NCI-H1417 treated with DMSO at 0.1 percent for 48 hours (cell line): ENCODE measurements around the gene CELF4.
"Not testable (repeated sequence)": the region's sequence is repeated elsewhere in the genome, so short reads cannot be mapped to it uniquely, and the experiment has no call there.

Experiments
- DNase-seq: peaks from one replicate; lab custom pipeline; 2025; lab: John Stamatoyannopoulos, UW

The CELF4 gene

GRCh38 chr18:37390687-37391086 is 174.9 kb downstream of the CELF4 start:
- DNase-seq, result no peak

DNA sequence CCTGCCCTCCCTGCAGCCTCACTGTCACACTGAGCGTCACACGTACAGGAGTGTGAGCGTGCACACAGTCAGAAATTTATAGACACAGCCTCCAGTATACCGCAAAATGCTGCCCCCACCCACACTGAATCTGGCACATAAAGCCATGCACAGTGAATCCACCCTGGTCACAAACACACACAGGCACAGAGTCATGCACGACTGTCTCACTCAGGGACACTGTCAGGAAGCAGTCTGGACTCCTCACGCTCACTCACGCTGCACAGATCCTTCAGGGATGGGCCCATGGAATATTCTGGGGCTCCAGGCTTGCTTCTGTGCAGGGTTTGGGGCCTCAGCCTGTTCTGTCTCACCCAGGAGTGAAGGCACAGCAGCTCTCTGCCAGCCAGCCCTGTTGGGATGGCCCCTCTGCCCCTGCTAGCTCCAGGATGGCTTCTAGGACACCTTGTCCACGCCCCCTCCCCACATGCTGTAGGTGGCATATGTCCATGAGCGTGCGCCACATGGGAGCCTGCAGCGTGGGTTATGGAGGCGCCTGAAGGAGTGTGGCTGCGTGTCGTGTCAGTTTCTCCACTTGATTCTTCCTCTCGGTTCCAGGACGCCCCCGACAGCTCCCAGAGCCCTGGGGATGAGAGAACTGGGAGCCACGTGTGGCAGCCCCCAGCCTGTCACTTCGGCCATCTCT is 175.8 kb downstream of the CELF4 start:
- no peak for DNase-seq

DNA sequence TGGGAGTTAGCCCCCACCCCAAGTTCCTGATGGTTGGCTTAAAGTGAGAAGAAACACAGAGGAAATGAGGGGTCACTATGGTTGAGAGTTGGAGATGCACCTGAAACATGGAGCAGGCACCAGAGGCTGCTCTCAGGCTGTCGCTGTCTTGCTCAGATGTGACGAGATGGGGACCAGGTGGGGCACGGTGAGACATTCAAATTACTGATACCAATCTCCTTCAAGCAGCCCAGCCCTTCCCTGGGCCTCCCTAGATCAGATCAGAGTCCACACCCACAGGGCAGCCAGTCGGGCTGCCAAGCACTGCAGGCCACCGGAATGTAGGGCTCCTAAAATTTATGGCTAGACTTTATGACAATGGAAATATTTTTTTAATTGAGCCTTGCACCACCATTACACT is 176.6 kb downstream of the CELF4 start:
- no peak for DNase-seq

DNA sequence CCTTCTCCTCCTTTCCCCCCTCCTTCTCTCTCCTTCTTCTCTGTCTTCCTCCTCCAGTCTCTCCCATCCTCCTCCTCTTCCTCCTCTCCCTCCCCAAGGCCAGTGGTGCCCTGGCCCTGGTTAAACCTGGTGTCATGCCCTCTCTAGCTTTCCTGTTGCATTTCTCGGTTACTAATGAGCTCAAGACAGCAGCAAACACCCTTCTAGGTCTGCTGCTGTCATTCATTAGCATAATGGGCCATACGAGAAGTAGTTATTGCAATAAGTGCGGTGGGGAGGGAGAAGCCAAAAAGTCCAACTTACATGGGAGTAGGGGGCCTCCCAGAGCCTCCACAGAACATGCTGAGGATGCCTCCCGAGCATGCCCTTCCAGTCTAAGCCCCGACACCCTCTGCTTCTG is 177.2 kb downstream of the CELF4 start:
- DNase-seq, result no peak

DNA sequence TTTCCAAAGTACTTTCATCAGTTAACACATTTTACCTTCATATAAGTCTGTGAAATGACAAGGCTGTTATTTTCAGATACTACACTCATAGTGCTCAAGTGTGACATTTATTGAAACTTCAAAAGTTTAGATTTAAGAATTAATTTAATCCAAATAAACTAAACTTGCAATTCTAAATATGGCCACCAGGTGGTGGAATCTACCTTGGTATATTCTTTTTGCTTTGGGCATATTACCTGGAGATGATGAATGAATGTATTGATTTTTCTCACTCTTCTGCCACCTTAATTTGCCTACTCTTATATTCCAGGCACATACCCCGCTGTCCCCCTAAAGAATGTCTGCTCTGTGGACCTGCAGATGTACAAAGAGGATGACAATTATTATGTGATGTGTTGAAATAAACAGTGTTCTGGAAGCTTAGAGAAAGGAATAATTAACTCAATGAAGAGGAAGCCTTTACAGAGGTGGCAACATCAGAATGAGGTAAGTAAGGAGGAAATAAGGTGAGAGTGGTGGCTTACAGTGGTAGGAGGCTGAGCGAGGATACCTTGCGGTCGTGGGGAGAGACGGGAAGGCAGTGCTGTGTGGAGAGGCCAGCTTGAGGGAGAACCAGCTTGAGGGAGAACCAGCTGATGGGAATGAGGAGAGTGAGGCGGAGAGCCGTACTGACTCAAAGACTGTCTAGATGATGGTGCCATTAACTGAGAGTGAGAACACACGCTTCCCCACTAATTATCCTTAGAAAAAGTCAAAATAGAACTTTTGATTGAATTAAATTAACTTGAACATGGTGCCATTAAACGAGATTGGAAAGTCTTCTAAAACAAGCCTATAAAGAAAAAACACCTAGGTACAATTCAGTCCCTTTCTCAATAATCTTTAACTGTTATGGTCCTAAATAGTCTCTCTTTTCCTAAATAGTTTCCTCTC is 179.5 kb downstream of the CELF4 start:
- DNase-seq, result no peak

DNA sequence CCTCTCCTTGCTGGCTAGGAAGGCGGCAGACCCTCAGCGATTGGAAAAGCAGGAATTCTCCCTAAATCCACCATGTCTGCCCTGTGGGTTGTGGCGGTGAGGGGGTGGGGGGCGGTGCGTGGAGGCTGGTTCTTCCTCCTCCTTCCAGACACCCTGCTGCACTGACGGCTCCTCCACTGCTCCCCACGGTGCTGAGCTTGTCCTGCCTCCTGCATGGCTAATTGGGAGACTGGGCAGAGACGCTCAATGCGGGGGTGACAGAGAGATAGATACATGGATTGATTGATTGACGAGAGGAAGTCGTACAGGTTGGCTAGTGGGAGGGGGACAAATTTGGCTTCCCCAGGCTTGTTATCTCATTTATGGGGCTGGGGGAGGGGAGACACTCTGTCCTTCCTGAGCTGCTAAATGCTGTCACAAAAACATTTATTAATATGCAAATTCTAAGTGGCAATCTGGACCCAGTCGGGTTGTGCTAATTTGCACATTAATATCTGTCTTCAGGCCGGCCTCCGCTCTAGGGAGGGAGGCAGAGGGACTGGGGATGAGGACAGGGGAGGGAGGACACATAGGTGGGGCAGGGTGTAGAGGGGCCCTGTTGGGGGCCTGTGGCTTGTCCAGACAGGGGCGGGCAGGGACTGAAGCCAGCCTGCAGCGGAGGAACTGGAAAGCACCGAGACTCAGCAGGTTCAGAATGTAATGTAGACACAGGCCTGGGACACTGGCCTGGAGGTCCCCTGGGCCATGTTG is 181.6 kb downstream of the CELF4 start:
- no peak for DNase-seq

DNA sequence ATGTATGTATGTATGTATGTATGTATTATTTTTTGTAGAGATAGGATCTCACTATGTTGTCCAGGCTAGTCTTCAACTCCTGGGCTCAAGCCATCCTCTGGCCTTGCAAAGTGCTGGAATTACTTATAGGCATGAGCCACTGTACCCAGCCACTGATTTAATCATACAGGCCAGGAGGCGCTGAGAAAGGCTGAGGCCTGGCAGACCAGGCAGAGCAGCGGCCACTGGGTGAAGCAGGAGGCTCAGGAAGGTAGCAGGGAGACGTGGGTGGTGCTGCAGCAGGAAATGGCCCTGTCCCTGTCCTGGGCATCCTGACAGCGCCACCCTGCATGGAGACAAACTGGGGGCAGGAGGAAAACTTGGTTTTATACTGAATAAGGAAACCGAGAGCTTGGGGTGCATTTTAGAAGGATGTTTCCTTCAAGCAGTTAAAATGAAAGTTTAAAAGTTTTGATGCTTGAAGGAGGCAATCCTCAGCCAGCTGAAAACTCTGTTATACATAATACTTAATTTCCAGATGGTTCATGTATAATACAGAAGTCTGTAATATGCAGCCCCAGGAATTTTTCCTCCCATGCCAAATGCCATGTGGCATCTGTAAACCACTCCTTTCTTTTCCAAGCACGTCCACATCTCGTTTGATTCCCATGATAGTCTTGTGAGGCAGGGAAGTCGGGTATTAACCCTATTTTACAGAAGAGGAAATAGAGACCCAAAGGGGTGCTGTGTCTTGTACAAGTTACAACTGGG is 182.4 kb downstream of the CELF4 start:
- DNase-seq, result no peak

GRCh38 chr18:37381554-37381953 is 184.0 kb downstream of the CELF4 start:
- DNase-seq, result no peak

DNA sequence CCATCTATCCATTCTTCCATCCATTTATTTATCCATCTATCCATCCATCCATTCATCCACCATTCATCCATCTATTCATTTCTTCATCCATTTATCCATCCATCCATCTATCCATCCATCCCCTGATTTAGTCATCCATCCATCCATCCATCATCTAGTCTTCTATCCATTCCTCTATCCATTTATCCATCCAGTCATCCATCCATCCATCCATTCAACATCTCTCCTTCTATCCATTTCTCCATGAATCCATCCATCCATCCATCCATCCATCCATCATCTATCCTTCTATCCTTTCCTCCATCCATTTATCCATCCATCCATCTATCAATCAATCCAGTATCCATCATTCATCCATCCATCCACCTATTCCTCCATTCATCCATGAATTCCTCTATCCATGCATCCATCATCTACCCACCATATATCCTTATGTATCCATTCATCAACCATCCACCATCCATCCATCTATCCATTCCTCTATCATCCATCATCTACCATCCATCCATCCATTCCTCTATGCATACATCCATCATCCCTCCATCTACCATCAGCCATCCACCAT is 185.0 kb downstream of the CELF4 start:
- DNase-seq, result no peak

DNA sequence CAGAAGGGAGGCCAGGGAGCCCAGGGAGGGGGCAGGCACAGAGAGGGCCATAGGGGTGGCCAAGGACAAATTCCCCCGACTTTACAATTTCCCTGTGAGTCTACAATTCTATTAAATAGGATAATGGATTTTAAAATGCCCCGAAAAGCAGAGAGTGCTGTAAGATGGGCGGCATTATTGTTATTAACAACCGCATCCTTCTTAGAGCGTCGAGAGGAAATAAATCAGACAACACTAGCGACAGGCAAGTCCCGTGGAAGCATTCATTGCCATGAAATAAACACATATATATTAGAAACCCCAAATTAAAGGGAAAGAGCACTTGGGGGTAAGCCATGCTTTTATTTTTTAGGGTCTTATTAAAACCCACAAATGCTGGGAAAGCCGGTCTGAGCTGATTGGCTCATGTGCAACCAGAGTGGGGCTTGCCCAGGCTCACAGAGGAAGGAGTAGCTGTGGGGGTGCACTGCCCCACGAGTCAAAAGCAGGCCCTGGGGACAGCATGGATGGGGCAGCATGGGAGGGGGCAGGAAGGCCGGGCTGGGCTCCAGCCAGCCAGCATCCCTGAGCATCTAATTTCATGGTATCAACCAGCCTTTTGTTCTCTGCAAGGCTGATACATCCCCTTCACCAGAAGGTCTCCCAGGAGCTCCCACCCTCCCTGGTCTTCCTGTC is 187.1 kb downstream of the CELF4 start:
- no peak for DNase-seq

- DNase-seq, result no peak
These were observed 190.4 kb downstream of the CELF4 start for GRCh38 chr18:37375181-37375580.

GRCh38 chr18:37368110-37368954 is 197.3 kb downstream of the CELF4 start:
- no peak for DNase-seq

DNA sequence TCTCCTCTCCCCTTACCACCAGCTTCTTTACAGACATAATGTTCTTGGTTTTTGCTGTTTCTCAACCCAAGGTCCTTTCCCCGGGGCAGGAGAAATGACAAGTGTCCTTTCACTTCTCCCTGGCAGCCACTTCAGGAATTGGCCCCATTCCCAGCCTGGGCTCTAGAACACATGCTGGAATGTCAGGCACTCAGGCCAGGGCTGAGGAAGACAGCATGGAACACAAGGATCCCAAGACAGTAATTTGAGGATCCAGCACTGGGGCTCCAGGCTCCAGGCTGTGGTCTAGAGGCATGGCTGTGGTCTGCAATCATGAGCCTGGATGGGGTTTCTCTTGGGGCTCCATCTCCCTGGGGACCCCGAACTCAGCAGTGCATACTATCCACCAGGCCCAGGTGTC is 201.4 kb downstream of the CELF4 start:
- DNase-seq, result no peak

DNA sequence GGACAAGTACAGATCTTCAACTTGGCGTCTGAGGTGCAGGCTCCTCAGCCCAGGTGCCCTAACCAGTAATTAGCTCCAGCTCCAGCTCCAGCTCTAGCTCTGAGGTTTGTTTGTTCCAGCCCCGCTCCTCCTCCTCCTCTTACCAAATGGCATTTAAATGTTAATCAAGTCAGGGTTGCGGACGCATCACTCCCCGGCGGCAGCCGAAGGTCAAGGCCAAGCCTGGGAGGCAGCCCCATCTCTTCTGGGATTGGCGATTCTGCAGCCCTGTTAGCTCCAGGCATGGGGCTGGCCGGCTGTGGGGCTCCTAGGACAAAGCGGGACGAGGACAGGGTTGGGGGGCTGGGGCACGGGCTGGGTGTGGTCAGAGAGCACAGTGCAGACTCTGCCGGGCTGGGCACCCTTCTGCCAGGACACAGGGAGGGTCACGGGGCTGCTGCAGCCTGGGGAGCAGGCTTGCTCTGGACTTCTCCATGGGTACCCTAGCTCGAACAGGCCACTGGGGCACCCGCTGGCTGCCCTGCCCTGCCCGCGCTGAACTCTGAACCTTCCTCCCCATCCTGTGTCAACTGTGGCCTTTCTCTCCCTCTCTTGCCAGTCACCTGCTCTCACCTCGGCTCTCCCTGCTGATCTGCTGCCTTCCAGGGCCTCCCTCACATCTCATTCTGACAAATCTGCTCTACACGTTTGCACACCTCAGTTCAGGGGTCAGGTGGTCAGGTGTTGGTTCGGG is 203.3 kb downstream of the CELF4 start:
- no peak for DNase-seq

DNA sequence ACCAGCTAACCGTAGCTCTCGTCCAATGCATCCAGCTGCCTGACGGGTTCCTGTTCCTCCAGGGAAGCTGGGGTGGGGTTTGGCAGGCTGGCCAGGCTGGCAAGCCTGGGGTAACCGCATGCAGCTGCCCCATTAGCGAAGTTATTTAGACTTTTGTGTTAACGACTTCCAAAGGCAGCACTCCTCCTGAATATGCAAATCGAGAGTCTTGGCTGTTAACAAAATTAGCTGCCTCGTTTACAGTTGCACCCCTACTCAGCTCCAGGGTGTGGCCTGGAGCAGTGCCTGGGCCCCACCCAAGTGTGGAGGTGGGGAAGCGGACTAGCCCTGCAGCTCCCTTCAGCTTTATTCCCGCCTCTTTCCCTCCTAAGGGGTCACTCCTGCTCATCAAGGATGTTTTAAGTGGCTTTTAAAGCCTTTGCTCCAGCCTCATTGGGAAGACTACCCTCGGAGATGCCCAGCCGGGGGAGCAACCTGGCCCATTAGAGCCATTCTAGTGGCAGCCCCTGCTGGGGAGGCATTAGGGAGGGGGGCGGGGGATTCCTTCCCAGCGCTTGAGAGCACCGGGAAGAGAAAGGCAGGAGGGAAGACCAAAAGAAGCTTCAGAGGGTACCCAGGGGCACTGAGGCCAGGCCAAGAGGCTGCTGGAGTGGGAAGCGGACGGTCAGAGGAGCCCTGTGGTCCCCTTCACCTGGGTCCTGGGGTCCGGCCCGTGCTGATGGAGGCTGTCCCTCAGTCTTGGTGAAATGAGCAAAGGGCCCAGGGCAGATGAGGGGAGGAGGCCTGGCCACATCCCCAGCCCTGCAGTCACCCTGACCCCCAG is 204.1 kb downstream of the CELF4 start:
- DNase-seq, result no peak

DNA sequence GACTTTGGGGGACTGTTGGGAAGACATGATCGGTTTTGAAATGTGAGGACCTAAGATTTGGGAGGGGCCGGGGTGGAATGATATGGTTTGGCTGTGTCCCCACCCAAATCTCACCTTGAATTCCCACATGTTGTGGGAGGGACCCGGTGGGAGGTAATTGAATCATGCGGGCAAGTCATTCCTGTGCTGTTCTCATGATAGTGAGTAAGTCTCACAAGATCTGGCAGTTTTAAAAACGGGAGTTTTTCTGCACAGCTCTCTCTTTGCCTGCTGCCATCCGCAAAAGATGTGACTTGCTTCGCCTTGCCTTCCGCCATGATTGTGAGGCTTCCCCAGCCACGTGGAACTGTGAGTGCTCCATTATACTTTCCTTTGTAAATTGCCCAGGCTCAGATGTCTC is 207.5 kb downstream of the CELF4 start:
- DNase-seq, result not testable (repeated sequence)

GRCh38 chr18:37355772-37356171 is 209.8 kb downstream of the CELF4 start:
- no peak for DNase-seq

DNA sequence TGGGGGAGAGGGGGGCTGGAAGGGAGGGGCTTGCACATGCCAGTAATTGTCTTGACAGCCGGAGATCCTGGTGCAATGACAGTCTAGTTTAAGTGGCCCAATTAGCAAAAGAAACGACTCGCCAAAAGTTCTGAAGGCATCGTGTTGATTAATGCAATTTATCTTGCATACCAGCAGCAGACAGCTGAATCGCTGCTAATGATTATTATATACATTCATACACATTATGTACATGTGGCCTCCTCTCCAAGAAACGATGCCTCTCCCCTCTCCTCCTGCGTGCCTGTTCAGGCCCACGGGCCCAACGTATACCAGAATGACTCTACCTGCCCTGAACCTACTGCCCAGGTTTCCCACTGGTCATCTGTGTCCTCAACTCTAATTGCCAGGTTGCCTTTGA is 214.5 kb downstream of the CELF4 start:
- DNase-seq, result no peak

GRCh38 chr18:37348729-37349128 is 216.9 kb downstream of the CELF4 start:
- no peak for DNase-seq
